SH-SY5Y (cell line): ENCODE results near the gene PLEKHD1.

Experiments
- GATA2 ChIP-seq: IDR thresholded peaks from 2 replicates; pipeline ENCODE4 v1.6.1; 2011; ENCODE audit warnings: mild to moderate bottlenecking, low read depth, low read length
- GATA3 ChIP-seq: IDR thresholded peaks from 2 replicates; pipeline ENCODE4 v1.6.1; 2011; ENCODE audit warnings: low read depth, mild to moderate bottlenecking, low read length, moderate library complexity

- no peak for TF ChIP-seq GATA3
- no peak for TF ChIP-seq GATA2
Observed at GRCh38 chr14:69528930-69529329, 44.4 kb downstream of the PLEKHD1 start.
